HEK293T (cell line): Measurements from ENCODE around the gene RBM38.

Source experiments
- ARNT ChIP-seq: fragments of 450-650 bp; IDR thresholded peaks from 2 replicates; pipeline ENCODE4 v1.6.1; 2017; ENCODE audit warnings: mild to moderate bottlenecking
- BHLHE40 ChIP-seq: fragments of 450-650 bp; IDR thresholded peaks from 2 replicates; pipeline ENCODE4 v1.6.1; 2016; ENCODE audit warnings: mild to moderate bottlenecking, moderate library complexity, borderline replicate concordance
- CTBP1 ChIP-seq: fragments of 450-650 bp; IDR thresholded peaks from 2 replicates; pipeline ENCODE4 v1.6.1; 2016; ENCODE audit warnings: borderline replicate concordance
- ELF4 ChIP-seq: fragments of 450-650 bp; IDR thresholded peaks from 2 replicates; pipeline ENCODE4 v1.6.1; 2017; ENCODE audit warnings: antibody characterized with exemption
- FOXA1 ChIP-seq: fragments of 450-650 bp; IDR thresholded peaks from 2 replicates; pipeline ENCODE4 v1.6.1; 2016; ENCODE audit warnings: mild to moderate bottlenecking
- FOXK2 ChIP-seq: fragments of 450-650 bp; IDR thresholded peaks from 2 replicates; pipeline ENCODE4 v1.6.1; 2016; ENCODE audit warnings: mild to moderate bottlenecking
- FOXM1 ChIP-seq: fragments of 450-650 bp; IDR thresholded peaks from 2 replicates; pipeline ENCODE4 v1.6.1; 2017; ENCODE audit warnings: mild to moderate bottlenecking, borderline replicate concordance
- HDGF ChIP-seq: fragments of 450-650 bp; IDR thresholded peaks from 2 replicates; pipeline ENCODE4 v1.6.1; 2017; ENCODE audit warnings: antibody characterized with exemption, borderline replicate concordance
- LEF1 ChIP-seq: fragments of 450-650 bp; IDR thresholded peaks from 2 replicates; pipeline ENCODE4 v1.6.1; 2017; ENCODE audit warnings: mild to moderate bottlenecking, borderline replicate concordance
- NFRKB ChIP-seq: fragments of 450-650 bp; IDR thresholded peaks from 2 replicates; pipeline ENCODE4 v1.6.1; 2016; ENCODE audit warnings: mild to moderate bottlenecking, moderate library complexity
- SP1 ChIP-seq: fragments of 450-650 bp; IDR thresholded peaks from 2 replicates; pipeline ENCODE4 v1.6.1; 2017
- SUZ12 ChIP-seq: fragments of 450-650 bp; IDR thresholded peaks from 2 replicates; pipeline ENCODE4 v1.6.1; 2016; ENCODE audit warnings: mild to moderate bottlenecking
- TARDBP ChIP-seq: fragments of 450-650 bp; IDR thresholded peaks from 2 replicates; pipeline ENCODE4 v1.6.1; 2016
- ZNF384 ChIP-seq: fragments of 450-650 bp; IDR thresholded peaks from 2 replicates; pipeline ENCODE4 v1.6.1; 2016

- TF ChIP-seq HDGF (no peak), ZNF384 (no peak), LEF1 (no peak), FOXK2 (no peak), ELF4 (no peak), TARDBP (no peak), NFRKB (no peak), FOXM1 (no peak), BHLHE40 (no peak), SP1 (no peak), FOXA1 (no peak), CTBP1 (no peak), ARNT (no peak), SUZ12 (no peak)
Observed at GRCh38 chr20:57451431-57451794, 60.2 kb downstream of the RBM38 start.
